ENCODE measurements around the gene SKIDA1.

DNA sequence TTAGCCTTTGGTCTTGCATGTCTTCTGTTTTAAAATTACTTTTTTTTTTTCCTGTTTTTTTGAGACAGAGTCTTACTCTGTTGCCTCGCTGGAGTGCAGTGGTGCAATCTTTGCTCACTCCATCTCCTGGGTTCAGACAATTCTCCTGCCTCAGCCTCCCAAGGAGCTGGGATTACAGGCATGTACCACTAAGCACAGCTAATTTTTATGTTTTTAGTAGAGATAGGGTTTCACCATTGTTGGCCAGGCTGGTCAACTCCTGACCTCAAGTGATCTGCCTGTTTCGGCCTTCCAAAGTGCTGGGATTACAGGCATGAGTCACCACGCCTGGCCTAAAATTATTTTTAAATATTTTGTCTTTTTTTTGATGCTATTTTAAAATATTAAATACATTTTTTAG is 47.1 kb upstream of the SKIDA1 start:
- TF ChIP-seq, protein P1, sequence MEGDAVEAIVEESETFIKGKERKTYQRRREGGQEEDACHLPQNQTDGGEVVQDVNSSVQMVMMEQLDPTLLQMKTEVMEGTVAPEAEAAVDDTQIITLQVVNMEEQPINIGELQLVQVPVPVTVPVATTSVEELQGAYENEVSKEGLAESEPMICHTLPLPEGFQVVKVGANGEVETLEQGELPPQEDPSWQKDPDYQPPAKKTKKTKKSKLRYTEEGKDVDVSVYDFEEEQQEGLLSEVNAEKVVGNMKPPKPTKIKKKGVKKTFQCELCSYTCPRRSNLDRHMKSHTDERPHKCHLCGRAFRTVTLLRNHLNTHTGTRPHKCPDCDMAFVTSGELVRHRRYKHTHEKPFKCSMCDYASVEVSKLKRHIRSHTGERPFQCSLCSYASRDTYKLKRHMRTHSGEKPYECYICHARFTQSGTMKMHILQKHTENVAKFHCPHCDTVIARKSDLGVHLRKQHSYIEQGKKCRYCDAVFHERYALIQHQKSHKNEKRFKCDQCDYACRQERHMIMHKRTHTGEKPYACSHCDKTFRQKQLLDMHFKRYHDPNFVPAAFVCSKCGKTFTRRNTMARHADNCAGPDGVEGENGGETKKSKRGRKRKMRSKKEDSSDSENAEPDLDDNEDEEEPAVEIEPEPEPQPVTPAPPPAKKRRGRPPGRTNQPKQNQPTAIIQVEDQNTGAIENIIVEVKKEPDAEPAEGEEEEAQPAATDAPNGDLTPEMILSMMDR (IDR thresholded peaks at IDR 0.05; ENCODE audit: low read depth, low read length) = no peak
- TF ChIP-seq, protein P2, sequence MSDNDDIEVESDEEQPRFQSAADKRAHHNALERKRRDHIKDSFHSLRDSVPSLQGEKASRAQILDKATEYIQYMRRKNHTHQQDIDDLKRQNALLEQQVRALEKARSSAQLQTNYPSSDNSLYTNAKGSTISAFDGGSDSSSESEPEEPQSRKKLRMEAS (IDR thresholded peaks at IDR 0.05; ENCODE audit: low read depth, low read length) = no peak
- TF ChIP-seq POLR2A (IDR thresholded peaks at IDR 0.05; ENCODE audit: extremely low read depth, insufficient read length) (no peak), MYC (IDR thresholded peaks at IDR 0.05; ENCODE audit: low read depth, low read length) (no peak)
